ENCODE results near the gene ARHGEF37.
"Not testable (repeated sequence)": the region's sequence is repeated elsewhere in the genome, so short reads cannot be mapped to it uniquely, and the experiment has no call there.

The ARHGEF37 gene

DNA sequence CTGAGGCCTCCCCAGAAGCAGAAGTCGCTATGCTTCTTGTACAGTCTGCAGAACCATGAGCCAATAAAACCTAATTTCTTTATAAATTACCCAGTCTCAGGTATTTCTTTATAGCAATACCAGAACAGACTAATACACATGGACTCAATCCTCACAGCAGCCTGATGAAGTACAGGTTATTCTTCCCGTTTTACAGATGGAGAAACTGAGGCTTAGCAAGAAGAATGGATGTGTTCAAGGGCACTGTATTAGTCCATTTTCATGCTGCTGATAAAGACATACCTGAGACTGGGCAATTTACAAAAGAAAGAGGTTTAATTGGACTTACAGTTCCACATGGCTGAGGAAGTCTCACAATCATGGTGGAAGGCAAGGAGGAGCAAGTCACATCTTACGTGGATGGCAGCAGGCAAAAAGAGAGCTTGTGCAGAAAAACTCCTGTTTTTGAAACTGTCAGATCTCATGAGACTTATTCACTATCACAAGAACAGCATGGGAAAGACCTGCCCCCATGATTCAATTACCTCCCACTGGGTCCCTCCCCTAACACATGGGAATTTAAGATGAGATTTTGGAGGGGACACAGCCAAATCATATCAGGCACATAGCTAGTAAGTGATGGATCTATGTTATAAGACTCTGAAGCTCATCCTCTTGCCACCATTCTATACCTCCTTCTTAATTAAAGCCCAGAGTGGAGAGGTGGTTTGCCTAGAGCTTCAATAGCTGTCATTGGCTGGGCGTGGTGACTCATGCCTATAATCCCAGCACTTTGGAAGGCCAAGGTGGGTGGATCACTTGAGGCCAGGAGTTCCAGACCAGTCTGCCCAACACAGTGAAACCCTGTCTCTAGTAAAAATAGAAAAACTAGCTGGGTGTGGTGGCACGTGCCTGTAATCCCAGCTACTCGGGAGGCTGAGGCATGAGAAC lies 67.4 kb downstream of the ARHGEF37 start:
- DNase-seq (ENCODE audit: low read depth), result not testable (repeated sequence)

DNA sequence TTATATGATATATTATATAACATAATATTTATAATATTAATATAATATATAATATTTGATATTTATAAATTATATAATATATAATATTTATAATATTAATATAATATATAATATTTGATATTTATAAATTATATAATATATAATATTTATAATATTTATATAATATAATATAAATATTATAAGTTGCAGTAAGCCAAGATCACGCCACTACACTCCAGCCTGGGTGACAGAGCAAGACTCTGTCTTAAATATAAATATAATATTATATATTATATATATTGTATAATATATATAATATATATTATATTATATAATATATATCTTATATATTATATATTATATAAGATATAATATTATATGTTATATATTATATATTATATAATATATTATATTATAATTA lies 68.4 kb downstream of the ARHGEF37 start:
- not testable (repeated sequence) for DNase-seq (ENCODE audit: low read depth)

DNA sequence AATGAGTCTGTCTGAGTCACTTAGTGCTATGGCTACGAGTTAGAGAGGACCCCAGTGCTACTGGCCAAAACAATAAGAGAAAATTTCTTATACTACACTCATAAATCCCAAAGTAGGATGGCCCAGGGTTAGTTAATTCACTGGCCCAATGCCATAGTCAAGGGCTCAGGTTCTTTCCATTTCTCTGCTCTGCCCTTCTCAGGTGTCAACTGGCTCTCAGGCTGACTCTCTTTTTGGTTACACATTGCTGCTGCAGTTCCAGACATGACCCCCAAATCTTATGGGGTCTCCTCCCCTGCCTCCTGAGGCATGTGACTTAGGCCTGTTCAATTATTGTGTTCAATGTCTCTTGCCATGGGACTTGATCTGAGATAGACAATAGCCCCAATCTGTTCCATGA lies 70.4 kb downstream of the ARHGEF37 start:
- no peak for DNase-seq (ENCODE audit: low read depth)

DNA sequence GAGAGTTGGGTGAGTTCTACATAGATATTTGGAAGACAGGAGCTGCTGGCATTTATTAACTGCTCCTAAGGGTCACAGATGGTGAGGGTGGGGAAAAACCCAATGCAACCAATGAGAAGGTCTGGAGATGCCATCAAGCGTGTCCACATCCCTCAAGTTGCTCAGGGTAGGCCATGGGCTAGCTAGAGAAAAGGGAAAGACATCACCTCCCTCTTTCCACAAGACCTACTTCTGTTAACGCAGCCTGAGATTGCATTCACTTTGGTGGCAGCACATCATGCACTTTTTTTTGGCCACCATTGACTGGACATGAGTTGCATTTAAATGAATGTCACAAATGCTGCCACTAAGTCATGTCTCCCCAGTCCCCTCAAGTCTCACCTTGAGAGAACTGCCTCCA lies 71.4 kb downstream of the ARHGEF37 start:
- DNase-seq (ENCODE audit: low read depth), result no peak

DNA sequence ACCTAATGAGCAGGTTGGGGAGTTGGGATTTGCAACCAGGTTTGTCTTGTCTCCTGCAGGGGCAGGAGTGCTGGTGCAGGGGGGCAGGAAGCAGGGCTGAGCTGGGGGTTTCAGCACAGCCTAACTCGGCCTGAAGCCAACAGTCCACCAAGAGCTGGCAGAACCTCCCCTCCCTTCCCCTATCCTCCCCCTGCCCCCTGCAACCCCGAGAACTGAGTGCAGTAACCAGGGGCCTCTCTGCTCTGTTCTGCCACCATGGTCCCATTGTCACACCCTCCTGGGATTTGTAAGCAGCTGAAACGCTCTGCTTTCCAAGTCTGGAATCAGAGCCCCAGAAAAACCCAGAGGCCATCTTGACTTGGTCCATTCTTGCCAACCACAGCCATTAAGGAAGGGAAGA lies 72.9 kb downstream of the ARHGEF37 start:
- no peak for DNase-seq (ENCODE audit: low read depth)

DNA sequence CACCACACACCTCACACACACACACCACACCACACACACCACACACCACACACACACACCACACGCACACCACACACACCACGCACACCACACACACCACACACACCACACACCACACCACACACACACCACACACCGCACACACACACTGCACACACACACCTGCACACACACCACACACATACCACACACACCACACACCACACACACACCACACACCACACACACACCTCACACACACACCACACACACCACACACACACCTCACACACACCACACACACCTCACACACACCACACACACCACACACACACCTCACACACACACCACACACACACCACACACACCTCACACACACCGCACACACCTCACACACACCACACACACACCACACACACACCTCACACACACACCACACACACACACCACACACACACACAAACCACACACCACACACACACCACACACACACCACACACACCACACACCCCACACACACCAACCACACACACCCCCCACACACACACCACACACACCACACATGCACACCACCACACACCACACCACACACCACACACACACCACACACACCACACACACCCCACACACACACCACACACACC lies 73.7 kb downstream of the ARHGEF37 start:
- no peak for DNase-seq (ENCODE audit: low read depth)

DNA sequence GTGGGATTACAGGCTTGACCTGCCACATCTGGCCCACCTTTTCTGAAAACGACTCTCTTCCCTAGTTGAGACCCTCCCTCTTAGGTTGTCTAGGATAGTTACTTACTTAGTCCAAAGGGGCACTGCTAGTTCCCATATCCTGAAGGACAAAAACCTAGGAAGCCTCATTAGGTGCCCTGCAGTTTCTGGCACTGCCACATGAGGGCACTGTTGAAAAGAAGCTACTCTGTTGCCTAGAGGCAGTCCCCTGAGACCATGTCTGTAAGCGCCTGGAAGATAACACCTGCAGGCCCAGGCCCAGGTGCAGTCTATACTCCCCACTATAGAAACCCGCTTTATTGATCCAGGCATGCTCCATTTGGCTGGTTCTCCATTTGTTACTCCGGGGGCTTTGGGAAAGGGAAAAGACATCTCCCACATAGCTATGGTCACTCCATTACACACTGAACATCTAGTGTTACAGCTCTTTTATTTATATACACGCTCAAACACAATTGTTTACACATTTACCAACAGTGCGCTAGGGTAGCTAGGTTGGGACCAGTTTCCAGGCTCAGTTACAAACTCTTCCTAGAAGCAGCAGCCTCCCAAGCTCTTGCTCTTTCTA lies 75.4 kb downstream of the ARHGEF37 start:
- no peak for DNase-seq (ENCODE audit: low read depth)

DNA sequence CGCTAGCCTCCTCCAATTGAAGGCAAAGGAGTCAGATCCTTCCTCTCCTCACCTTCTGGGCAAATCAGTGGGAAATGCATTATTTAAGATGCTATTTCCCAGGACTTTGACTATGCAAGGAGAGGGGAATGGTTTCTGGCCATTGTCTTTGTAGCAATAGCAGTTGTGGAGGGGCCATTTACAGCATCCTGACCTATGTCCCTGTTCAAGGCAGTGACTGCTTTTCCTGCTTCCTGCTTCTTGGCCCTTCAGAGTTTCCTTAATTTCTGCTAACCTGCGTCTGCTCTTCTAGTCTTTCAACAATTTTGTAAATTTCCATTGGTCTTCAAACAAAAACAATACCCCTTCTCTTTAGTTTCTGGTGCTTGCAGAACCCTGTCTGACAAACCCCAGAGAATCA lies 76.0 kb downstream of the ARHGEF37 start:
- DNase-seq (ENCODE audit: low read depth), result no peak

DNA sequence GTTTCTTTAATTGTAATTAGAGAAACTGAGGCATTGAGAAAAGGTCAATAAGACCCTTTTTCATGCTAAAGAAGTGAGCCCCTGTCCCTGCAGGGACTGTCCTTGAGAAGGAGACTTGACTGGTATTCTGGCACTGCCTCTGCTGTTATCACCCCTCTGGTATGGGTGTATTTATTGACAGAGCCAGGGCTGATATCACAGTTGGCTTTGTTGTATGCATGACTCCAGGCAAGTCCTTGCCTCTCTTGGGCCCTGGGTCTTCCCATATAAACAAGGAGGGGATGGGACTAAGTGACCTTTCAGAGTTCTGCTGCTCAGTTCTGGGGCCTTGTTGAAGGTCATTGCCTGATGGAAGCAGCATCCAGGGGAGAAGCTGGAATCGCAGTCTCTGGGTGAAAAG lies 77.0 kb downstream of the ARHGEF37 start:
- DNase-seq (ENCODE audit: low read depth), result no peak

DNA sequence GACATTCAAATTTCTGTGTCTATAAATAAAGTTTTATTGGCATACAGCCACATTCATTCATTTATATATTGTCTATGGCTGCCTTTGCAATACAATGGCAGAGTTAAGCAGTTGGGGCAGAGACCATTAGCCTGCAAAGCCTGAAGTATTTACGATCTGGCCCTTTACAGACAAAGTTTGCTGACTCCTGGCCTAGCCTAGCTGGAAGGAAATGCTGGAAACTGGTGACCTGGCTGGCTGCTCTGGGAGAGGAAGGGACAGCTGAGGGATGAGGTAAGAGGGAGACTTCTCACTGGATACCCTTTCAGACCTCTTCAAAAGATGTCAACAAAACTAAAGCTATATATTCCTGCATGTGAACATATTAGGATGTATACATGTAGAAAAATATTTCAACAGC lies 82.8 kb downstream of the ARHGEF37 start:
- DNase-seq (ENCODE audit: low read depth), result no peak

DNA sequence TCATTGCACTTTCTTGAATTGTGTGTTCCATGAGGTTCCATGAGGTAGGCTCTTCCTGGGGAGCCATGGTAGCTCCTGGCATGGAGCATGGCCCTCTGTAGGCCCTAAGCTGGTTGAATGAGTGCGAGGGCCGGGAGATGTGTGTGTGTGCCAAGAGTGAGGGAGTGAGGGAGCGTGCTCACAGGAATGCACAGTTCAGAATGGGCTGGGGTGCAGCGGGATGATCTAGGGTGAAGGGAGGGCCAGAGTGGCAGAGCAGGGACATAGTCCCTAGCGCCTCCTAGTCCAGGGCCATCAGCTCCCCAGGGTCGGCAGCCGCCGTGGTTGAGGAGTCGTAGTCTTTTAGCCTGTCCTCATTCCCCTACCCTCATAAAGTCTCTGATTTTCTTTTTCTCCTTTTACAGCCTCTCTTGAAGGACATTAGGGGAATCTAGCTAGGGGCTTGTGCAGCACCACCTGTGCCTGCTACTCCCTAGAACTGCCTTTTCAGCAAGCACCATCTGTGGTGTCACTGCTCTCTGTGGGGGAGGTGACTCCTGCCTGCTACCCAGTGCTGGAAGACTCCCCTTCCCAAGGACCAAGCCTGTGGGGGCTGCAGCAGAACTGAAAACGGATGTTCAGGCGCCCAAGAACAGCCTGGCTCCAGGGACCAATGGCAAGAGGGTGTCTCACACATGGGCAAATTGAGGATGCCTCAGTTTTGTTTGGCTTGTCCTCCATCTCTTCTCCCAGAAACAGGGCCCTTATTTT lies 83.5 kb downstream of the ARHGEF37 start:
- no peak for DNase-seq (ENCODE audit: low read depth)

DNA sequence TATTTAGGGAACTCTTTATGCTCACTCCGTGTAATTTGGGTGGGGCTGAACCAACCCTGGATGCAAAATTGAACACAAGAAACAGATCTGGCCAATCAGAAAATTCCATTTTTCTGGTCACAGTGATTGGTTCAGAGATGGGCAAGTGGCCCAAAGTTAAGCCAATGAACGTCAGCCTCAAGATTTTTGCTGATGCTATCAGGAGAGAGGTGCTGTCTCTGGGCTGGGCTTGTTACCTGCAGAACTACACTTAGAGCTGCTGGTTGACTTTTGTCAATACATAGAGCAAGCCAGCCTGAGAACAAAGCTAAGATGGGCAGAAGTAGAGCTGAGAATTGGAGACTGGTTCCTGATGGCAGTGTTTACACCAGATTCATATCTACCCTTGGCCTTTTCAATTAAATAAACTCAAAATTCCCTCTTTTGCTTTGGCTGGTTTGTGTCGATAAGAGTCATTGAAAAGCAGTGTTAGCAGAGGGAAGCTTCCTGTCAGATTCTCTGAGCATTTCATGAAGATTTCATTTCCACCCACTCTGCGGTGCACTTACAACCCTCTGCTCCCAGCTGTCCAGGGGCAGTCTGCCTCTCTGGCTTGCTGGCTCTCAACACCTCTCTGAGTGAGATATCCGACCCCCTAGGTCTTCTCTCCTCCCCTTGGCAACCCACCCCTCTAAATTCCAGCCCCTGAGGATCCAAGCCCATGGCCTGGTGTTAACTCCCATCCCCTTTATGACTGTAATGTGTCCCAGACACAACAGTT lies 84.3 kb downstream of the ARHGEF37 start:
- DNase-seq (ENCODE audit: low read depth), result no peak

DNA sequence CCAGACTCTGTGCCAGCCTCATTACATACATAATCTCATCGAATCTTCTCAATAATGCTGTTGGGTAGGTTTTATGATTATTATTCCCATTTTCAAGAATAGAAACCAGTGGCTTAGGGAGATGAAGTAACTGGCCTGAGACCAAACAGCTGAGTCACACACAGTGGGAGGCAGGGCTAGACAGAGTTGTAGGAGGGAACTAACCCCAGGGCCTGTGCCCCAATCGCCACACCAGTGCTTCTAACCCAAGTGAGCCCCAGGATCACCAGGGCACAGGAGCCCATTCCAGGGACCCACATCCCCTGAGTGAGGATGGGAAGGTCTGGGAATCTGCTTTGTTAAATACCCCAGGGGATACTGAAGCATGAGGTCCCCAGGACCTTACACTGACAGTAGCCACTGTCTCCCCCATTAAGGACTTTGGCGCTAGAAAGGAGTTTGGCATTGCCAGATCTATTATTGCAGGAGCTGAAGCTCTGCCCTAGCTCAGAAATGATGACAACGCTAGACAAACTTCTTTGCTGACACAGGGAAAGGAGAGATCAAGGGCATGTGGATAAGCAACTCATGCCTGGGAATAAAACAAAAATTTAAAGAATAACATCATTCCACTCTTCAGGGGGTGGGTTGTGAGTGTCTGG lies 85.0 kb downstream of the ARHGEF37 start:
- no peak for DNase-seq (ENCODE audit: low read depth)

DNA sequence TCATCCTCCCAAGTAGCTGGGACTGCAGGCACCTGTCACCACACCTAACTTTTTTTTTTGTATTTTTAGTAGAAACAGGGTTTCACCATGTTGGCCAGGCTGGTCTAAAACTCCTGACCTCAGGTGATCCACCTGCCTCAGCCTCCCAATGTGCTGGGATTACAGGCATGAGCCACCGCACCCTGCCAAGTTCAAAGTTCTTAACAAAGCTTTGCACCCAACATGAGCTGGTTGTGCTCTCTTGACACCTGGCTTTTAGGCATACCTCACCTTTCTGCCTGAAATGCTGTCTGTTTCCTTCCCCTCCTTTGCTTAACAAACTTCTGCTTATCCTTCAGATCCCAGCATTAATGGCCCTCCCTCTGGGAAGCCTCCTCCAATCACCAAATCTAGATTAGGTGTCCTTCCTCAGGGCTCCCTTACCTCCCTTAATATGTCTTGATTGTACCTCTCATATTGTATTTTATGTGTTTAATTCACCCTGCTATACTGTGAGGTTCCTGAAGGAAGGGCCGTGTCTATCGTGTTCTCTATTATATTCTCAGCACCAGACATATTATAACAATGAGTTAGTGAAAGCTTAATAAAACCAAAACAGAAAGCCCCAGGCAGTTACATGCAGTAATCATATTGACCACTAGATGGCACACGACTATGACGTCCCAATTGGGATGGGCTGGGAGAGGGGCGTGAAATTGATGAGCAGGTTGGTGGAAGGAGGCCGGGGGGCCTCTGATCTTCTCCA lies 86.0 kb downstream of the ARHGEF37 start:
- DNase-seq (ENCODE audit: low read depth), result no peak

DNA sequence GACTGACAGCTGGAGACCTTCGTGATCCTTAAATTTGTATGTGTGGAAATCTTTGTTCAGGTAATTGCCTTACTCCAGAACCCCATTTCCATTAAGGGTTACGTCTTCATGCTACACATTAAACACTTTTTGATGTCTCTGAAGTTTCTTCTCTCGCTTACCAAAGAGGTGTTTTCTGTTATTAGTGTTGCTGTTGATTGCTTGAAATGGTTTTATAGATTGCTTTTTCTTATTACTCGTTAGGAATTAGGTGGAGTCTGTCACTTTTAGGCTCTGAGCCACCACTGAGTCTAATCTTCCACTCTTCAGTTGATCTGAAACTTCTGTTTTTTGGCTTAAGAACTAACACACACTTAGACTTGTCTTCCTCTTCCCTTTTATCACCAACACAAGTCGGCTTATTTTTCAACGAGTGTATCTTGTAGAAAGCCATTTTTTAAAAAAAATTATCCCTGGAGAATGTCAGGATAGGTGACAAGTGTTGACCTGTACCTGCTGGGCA lies 86.6 kb downstream of the ARHGEF37 start:
- no peak for DNase-seq (ENCODE audit: low read depth)

DNA sequence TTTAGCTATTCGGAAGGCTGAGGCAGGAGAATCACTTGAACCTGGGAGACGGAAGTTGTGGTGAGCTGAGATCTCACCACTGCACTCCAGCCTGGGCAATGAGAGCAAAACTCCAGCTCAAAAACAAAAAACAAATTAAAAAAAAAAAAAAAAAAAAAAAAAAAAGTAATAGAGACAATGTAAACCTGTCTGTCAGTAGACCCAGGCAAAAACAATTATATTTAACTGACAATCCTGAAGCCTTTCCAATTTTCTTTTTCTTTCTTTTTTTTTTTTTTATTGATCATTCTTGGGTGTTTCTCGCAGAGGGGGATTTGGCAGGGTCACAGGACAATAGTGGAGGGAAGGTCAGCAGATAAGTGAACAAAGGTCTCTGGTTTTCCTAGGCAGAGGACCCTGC lies 88.0 kb downstream of the ARHGEF37 start:
- not testable (repeated sequence) for DNase-seq (ENCODE audit: low read depth)

DNA sequence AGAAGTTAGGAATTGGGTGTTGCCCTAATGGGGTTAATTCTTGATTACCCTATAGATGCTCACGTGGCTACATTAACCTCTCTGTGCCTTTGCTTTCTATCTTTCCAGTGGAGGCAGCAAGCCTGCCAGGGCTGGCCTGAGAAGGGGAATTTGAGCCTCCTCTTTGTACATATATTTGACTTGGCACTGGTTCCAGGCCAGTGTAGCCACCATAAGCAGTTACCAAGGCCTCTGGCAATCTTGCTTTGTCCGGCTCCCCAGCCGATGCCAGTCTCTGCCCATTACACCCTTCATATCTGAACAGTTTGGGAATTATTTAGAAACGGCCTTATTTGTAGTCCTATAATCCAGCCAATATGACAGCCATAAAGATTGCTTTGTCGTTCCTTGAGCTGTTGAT lies 90.2 kb downstream of the ARHGEF37 start:
- no peak for DNase-seq (ENCODE audit: low read depth)

DNA sequence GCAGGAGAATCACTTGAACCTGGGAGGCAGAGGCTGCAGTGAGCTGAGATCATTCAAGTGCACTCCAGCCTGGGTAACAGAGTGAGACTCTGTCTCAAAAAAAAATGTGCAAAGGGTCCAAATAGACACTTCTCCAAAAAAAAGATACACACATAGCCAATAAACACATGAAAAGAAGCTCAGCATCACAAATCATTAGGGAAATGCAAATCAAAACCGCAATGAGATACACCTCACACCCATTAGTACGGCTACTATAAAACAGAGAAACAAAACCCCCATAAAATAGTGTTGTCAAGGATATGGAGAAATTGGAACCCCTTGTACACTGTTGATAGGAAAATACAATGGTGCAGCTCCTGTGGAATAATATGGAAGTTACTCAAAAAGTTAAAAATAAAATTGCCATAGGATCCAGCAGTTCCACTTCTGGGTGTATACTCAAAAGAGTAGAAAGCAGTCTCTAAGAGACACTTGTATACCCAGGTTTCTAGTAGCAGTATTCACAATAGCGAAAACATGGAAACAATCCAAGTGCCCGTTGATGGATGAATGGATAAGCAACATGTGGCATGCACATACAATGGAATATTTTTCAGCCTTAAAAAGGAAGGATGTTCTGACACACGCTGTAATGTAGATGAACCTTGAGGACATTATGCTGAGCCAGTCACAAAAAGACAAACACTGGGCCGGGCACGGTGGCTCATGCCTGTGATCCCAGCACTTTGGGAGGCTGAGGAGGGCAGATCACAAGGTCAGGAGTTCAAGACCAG lies 91.6 kb downstream of the ARHGEF37 start:
- DNase-seq (ENCODE audit: low read depth), result no peak

DNA sequence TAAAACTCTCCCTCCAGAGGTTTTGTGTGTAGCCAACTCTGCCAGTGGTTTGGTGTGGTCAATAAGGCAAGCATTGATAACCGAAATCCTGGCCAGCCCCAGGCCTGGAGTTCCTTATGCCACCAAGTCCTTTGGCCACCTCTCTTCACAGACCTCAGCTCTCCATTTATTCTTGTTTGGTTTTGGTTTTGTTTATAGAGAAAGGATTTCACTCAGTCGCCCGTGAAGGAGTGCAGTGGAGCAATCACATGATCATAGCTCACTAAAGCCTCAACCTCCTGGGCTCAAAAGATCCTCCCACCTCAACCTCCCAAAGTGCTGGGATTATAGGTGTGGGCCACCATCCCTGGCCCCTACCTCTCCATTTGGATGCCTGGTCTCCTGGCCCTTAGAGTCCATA lies 93.4 kb downstream of the ARHGEF37 start:
- DNase-seq (ENCODE audit: low read depth), result no peak
